GM19467 (cell line): ENCODE results near the gene RASA2.
"Not testable (repeated sequence)": the region's sequence is repeated elsewhere in the genome, so short reads cannot be mapped to it uniquely, and the experiment has no call there.

Experiments used
- ATAC-seq: cut with Tn5 transposase; IDR thresholded peaks from one replicate; pipeline ENCODE4 v1.9.1; 2021; ENCODE audit warnings: mild to moderate bottlenecking, moderate library complexity; ENCODE audit not compliant: unreplicated experiment

Gene RASA2

DNA sequence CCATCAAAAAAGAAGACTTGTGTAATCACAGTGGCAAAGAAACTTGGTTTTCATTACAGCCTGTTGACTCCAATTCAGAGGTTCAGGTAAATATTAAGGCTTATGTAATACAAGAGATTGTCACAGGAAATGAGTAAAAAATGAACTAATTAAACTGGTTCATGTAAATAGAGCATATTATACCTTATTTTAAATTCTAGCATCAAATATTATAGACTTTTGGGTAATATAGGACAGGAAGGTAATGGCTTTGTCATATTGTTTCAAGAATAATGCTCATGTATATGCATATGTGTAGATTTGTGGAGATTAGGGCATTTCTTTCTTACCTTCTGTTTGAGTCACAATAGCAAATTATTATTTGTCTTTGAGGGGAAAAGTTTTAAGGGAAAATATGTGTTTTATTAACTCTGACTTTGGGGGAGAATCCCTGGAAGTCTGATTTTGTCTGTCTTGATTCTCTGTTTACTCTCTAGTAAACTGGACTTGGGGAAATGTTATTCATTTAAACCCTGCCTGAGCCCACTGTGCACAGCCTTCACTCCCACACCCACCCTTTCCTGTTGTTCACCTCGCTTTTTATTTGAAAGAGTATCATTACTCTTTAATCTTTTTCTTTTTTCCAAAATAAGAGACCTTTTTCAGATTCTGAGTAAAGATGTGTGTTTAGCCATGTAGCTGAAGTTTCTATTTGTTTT, 43.0 kb downstream of the RASA2 start:
- ATAC-seq = no peak

DNA sequence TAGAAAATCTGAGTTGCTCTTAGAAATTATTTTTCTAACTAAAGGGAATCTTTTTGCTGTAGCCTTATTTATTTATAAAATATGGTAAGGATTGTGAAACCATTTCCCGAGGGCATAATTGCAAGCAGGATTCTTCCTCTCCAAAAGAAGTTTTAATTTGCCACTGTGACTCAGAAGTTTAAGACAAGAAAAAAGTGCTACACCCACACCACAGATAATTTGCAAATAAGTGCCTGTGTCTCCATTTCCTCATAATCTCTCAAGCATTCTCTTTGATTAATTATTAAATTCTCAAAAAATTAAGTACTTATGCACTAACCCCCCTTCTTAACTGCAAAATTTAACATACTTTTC, 43.6 kb downstream of the RASA2 start:
- no peak for ATAC-seq

DNA sequence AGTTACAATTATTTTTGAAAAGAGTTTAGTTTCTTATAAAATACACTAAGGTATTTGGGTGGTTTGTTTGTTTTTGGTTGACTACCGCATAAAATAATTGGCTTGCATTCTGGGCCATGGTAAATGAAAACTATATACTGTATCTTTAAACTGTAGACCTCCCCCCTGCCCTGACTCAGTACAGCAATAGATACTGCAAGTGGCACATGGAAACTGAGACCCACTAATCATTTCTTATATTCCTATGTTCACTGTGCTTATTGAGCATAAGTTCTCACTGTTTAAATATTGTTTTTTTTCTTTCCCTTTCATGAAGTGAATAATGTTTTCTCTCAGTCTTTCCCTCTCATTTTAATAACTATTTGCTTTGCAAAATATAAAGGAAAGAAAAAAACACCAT, 45.8 kb downstream of the RASA2 start:
- no peak for ATAC-seq

DNA sequence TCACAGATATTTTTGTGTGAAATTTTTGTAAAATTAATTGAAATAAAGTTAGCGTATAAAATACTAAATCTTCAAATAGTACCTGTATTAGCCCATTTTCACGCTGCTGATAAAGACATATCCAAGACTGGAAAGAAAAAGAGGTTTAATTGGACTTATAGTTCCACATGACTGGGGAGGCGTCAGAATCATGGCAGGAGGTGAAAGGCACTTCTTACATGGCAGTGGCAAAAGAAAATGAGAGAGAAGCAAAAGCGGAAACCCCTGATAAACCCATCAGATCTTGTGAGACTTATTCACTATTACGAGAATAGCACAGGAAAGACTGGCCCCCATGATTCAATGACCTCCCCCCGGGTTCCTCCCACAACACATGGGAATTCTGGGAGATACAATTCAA, 49.2 kb downstream of the RASA2 start:
- not testable (repeated sequence) for ATAC-seq

DNA sequence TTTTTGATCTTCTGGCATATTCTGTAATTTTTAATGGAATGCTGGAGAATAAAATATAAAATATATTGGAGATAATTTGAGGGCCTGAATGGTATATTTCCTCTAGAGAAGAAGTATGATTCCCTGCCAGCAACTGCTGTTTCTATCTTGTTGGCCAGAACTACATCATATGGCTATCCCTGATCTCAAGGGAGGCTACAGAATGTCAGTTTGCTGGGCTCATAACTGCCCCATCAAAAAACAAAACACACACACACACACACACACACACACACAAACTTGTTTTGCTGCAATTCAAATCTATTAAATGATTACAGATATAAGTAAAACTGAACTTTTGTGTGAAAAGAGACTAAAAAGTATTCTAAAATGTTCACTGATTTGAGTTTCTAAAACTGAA, 51.0 kb downstream of the RASA2 start:
- no peak for ATAC-seq

DNA sequence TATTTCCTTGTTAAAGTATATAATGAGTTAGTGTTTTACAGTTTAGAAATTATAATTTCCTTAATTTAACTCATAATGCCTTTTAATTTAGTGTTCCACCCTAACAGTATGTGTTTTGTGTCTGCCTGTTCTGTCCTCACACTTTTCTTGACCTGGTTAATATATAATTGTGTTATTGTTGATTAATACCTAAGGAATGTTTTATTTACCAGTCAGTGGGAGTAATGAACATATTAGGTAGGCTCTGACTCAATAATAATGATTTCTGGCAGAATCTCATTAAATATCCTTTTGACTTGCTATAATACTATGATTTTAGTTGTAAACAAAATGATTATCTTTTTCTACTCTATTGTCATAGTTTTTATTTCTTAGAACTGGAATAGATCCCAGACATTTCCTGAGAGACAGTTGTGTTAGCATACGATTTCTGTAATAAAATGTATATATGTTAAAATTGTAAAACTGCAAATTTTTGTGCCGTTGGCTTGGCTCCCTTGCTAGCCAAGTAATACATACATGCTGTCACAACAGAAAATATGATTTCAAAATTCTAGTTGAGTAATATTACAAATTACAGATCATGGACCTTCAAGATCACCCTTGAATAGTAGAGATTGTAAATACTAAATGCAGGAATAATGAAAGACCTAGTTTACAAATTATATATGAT, 51.9 kb downstream of the RASA2 start:
- no peak for ATAC-seq

DNA sequence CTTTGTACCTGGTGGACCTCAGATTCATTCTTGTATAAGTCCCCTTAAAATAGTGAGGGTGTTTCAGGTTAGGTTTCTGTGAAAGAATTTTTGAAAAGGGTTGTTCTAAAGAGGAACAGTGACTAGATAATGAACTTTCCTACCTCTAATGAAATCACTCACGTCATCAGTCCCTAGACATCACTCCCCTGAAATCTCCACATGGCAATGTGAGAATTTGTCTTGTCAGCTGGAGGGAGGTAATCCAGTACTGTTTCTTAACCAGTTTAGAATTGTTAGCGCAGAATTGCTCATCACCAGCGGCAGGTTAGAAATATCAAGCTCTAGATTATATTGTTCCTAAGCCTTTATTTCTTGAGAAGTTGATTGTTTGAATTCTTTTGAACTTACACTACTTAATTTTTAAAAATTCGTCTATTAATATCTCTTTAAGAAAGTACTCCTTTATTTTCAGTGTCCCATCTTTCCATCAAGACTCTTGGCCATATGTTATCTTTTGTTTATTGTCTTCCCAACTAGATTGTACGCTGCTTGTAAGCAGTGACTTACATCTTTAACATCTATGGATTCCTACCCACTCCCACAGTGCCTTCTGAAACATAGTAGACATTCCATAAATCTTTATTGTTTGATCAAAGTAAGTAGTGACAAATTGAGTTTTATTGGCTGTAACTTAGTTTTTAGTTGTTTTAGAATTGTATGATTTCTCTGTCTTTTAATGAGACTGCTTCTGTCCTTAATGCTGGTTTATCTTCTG, 52.8 kb downstream of the RASA2 start:
- no peak for ATAC-seq

DNA sequence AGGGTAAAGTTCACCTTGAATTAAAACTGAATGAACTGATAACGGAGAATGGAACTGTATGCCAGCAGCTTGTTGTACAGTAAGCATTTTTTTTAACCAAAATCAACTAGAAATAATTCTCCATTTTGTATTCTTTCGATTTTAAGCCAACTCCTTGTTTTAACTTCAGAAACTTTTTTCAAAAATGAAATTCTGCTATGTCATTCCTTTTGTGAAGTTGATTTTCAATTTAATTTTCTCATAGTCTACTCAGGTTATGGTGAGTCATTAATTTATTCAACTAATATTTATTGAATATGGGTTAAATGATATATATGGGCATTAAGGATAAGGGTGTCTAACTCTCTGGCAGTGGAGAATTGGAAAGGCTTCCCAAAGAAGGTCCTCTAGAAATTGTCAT, 53.7 kb downstream of the RASA2 start:
- ATAC-seq = no peak

DNA sequence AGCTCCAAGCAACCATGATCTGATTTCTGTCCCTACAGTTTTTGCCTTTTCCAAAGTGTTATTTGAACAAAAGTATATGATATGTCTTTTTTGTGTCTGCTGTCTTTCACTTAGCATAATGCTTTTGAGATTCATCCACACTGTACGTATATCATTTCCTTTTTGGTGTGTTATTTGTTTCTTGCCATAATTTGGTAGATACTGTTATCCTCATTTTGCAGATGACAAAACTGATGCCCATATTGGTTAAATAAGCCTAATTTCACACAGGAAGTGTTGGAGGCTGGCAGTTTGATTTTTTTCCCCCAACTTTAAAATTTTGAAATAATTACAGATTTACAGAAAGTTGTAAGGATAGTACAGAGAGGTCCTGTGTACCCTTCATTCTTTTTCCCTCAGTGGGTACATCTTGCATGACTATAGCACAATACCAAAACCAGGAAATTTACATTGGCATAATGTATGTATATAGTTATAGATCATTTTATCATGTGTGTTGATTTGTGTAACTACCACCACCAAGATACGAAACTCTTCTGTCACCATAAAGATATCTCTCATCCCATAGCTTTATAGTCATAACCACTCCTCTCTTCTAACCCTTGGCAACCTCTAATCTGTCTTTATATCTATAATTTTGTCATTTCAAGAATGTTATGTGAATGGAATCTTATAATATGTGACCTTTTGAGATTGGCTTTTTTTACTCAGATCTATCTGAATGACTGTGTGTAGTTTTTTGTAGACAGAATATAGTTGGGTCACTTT, 55.6 kb downstream of the RASA2 start:
- ATAC-seq = no peak

DNA sequence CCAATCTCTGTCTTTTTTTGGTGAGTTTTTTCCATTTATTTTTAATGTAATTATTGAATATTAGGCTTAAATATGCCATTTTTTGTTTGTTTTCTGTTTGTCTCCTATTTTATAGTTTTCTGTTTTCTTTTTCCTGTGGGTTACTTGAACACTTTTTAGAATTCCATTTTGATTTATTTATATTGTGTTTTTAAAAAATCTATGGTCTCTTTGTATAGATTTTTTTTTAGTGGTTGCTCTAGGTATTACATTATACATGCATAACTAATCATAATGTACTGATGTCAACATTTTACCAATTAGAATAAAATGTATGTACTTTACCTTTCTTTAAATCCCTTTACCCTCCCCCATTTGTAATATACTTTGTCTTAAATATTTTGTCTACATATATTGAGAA, 56.2 kb downstream of the RASA2 start:
- ATAC-seq = no peak

DNA sequence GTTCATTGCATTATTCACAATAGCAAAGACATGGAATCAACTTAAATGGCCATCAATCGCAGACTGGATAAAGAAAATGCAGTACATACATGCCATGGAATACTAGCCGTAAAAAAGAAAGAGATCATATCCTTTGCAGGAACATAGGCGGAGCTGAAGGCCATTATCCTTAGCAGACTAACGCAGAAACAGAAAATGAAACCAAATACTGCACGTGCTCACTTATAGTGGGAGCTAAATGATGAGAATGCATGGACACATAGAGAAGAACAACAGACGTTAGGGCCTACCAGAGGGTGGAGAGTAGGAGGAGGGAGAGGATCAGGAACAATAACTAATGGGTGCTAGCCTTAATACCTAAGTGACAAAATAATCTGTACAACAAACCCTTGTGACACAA, 57.9 kb downstream of the RASA2 start:
- ATAC-seq = no peak

DNA sequence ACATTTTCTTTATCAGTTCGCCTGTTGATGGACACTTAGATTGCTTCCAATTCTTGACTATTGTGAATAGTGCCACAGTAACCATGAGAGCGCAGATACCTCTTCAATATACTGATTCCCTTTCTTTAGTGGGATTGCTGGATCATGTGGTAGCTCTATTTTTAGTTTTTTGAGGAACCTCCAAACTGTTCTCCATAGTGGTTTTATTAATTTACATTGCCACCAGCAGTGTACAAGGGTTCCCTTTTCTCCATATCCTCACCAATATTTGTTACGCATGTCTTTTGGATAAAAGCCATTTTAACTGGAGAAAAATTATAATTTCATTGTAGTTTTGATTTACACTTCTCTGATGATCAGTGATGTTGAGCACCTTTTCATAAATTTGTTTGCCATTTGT, 59.3 kb downstream of the RASA2 start:
- ATAC-seq = no peak

DNA sequence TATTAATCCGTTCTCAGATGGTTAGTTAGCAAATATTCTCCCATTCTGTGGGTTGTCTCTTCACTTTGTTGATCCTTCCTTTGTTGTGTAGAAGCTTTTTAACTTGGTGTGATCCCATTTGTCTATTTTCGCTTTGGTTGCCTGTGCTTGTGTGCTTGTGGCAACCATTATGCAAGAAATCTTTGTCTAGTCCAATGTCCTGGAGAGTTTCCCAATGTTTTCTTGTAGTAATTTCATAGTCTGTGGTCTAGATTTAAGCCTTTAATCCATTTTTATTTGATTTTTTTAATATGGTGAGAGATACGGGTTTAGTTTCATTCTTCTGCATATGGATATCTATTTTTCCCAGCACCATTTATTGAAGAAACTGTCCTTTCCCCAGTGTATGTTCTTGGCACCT, 59.8 kb downstream of the RASA2 start:
- ATAC-seq = no peak

DNA sequence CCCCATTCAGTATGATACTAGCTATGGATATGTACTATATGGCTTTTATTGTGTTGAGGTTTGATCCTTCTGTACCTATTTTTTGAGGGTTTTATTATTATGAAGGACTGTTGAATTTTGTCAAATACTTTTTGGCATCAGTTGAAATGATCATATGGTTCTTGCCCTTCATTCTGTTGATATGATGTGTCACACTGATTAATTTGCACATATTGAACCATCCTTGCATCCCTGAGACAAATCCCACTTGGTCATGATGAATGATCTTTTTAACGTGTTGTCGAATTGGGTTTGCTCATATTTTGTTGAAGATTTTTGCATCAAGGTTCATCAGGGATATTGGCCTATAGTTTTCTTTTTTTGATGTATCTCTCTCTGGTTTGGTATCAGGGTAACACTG, 61.0 kb downstream of the RASA2 start:
- no peak for ATAC-seq

DNA sequence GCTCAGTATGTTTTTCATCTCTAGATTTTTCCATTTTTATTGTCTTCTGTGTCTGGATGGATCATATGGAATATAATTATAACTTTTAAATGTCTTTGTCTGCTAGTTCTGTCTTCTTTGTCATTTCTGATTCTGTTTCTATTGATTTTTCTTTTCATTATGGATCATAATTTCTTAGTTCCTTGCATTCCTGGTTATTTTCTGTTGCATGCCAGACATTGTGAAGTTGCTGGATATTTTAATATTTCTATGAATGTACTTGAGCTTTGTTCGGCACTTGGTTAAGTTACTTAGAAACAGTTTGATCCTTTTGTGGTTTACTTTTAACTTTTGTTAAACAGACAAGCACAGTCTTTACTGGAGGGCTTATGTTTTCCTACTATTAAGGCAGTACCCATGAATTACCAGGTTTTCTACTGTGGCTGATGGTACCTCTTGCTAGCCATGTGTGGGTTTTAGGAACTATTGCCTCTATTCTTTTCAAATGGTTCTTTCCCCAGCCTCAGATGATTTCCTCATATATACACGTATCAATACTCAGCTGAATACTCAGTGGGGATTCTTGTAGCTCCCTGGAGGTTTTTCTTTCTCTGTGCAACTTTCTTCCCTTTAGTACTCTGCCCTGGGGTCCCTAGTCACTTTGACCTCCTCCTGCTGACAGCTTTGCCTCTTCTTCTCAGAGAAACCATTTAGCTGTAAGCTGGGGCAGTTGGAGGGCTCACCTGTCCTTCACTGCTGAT, 64.3 kb downstream of the RASA2 start:
- no peak for ATAC-seq

DNA sequence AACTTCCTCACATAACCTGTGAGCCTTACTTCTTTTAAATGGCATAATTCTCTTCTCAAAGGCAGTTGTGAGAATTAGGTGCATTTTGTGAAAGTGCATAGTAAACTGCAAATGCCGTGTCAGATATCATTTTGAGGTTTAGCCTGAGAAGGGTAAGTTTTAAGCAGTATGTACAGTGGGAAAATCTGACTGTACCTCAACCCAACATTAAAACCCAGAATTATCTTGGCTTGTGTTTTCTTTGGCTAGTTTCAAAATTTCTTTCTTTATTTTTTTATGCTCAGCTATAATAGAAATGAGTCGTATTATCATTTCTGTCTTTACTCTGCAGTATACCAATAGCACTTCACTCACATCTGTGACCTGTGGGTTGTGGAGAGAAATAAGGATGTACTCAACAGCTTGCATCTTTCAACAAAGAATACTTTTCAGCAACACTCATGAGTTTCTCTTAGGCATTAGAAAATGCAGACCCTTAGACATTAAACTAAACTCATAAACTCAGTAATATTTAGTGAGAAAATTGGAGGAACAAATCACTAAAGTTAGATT, 65.7 kb downstream of the RASA2 start:
- no peak for ATAC-seq

DNA sequence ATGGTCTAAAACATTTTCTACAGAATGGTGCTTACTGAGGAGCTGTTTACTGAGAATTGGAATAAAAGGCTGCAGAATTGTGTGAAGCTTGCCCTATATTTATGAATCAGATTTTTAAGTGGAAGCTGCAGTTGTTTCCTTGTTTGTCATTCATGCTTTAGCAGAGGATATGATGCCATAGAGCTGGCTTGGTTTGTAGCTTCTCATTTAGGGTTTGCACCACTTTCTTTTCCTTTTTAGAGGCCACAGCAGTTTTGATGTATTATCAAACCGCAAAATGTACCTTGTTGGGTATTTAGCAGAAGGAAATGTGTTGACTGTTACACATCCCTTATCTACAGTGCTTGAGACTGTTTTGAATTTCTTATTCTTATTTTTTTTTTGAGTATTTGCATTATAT, 66.2 kb downstream of the RASA2 start:
- ATAC-seq = no peak

DNA sequence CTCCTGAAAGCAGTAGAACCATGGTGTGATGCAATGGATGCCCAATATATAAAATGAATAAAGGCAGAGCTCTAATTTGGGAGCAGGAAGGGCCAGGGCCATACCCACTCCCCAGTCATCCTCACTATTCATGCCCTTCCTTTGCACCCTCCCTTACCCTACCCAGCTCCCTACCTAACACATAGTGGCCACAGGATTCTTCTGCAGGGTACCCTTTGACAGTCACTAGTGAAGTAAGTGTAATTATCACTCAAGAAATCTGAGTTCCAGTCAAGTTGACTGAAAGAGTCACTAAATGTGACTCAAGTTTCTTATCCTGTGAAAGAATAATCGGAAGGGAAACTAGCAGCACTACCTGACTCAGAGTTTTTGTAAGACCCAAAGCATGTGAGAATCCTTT, 69.2 kb downstream of the RASA2 start:
- no peak for ATAC-seq

DNA sequence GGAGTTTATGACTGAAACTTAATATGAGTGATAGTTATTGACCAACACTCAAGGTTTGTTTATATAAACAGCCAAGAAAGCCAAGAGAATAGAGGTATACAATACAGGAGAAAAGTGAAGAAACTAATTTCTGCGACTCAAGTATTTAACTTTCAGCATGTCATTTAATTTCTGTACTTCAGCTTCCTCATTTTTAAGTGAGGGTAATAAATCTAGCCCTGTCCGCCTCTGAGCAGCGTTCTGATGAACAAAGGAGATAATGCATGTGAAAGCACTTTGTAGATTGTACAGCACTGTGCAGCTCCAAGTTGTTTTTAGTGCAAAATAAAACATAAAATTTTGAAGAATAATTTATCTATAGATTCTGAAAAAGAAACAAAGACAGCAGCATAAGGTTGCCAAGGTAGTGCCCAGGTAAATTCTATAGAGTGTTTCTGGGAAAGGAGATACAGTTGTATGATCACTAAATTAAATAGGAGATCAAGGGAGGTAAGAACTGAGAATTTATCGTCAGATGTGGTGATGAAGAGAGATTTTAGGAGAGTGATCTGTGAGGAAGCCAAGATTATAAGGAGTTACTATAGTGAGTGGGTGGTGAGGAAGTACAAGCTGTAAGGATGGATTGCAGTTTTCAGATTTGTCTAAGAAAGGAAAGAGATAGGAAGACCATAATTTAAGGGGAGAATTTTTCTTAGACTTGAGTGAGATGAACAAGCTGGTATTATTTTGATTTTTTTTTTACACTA, 71.3 kb downstream of the RASA2 start:
- no peak for ATAC-seq
